Stimulated activated CD4-positive, alpha-beta T cell treated with anti-CD3 and anti-CD28 coated beads, TNF-alpha, amount 100 ng/mL, for 4 hours (primary cell): ENCODE data around the gene IPO4.

Source experiments
- DNase-seq, 3 experiments: peaks; one replicate each; pipeline ENCODE4 v3.0.0-alpha.2; 2020; ENCODE audit warnings: low read depth in 3 of 3

IPO4 gene

GRCh38 chr14:24177041-24177825, 11.4 kb downstream of the IPO4 start:
- no peak for DNase-seq

DNA sequence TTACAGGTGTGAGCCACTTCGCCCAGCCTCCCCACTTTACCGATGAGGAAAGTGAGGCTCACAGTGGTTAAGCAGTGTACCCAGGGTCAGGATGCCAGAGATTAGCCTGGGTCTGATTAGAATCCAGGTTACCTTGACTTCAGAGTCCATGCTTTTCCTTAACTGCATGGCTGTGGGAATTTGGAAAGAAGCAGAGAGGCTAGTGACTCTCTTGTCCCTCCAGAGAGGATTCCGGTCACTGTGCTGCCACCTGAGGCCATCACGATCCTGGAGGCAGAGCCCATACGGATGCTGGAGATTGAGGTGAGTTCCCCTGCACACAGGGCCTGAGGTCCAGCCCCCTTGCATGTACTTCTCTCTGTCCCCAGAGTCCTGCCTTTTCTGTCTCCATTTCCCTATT, 12.0 kb downstream of the IPO4 start:
- no peak for DNase-seq

DNA sequence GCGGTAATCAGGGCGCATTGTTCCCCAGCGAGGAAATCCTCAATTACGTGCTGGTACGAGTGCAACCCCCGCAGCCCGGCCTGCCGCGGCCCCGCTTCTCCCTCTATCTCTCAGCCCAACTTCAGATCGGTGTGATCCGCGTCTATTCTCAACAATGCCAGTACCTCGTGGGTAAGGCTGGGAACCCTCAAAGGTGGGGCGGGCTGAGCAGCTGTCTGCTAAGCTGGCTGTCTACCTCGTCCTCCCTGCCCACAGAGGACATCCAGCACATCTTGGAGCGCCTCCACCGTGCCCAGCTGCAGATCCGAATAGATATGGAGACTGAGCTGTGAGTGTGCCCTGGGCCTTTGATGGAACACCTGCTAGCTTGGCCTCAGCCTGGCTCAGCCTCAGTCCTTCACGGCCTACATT, 15.7 kb downstream of the IPO4 start:
- DNase-seq: no peak

DNA sequence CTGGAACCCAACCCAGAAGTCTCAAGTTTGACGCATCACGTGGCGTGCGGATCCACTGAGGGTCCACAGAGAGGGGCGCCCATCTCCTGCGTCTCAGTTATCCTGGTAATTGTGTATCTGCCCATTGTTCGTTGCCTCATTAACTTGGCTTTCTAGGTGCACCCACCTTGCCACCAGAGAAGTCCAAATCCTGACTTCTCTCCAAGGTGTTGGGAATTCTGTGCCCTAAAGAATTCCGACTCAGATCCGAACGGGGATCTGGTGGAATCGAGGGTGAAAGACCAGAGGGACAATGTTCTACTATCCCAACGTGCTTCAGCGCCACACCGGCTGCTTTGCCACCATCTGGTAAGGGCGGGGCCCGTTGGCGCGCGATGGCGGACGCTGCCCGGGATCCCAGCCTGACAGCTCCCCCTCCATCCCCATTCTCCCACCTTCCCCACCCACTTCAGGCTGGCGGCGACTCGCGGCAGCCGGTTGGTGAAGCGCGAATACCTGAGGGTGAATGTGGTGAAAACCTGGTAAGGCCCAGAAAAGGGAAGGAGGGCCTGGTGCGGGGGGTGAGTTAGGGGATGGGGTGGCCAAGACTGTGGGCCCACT, 16.3 kb downstream of the IPO4 start:
- no peak for DNase-seq

GRCh38 chr14:24171422-24172260, 17.0 kb downstream of the IPO4 start, which contains the start of gene REC8:
TSS of gene REC8 (plus strand) at chr14:24172080. CDS start at chr14:24172553, 473 bp downstream.
- DNase-seq: peak; percentile 34 to 42 (median 38)

- no peak for DNase-seq
These were observed 21.0 kb downstream of the IPO4 start for GRCh38 chr14:24167469-24168114.

DNA sequence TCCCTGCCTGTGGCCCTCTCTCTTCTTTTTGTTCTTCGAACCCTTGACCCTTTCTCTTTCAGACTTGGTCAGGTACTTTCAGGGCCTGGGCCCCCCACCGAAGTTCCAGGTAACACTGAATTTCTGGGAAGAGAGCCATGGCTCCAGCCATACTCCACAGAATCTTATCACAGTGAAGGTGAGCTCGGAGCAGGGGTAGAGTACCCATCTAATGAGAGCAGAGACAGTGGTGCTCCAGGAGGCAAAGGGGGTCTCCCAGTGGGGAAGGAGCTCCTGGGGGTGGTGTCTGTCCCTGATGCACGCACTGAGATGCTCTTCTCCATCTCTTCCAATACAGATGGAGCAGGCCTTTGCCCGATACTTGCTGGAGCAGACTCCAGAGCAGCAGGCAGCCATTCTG, 22.8 kb downstream of the IPO4 start:
- DNase-seq: no peak

- no peak for DNase-seq
These were observed 24.1 kb downstream of the IPO4 start for GRCh38 chr14:24164518-24164991.

- no peak for DNase-seq
These were observed 26.5 kb downstream of the IPO4 start for GRCh38 chr14:24162093-24162492.

DNA sequence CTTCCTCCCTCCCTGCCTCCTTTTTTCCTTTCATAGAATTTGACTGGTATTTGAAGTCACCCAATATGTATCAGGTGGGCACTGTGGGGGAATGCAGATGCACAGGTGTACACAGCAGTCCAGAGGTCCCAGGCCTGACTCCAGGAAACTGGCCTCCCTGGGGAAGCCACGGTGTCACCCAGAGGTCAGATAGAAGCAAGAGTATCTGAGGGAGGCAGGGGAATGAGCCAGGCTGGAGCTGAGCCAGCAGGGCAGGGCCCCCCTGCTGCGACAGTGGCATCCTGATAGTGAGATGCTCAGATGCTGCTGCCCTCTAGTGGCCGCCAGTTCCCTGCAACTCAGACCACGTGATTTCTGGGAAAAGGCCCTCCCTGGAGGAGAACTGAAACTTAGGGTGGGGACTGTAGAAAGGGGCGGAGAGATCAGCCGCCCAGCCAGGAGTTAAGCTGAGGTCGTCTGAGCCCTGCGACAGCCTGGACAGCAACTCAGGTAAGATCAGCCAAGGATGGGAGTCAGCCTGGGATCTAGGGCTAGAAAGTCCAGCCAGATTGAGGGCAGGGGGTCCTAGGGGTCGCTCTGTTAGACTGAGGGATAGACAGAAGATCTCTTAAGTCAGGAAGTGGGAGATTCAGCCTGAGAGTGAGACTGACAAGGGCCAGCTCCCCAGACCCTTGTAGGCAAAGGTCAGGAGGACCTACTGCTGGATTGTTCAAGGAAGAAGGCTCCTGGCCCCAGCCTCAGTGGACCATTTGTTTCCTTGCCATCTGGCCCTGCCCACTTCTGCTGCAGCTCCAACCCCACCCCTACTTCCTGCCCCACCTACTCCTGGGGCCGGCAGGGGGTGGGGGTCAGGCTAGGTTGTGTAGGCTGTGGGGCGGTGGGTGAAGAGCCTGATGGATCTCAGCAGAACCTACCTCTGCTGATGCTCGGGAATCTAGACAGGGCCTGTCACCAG, 27.5 kb downstream of the IPO4 start, which contains the start of gene IRF9:
IRF9 (plus strand) TSS at position 416 of the 955 bp plus-strand sequence. CDS start 880 bp downstream, outside the sequence.
- peak; percentile 95 to 99 (median 97) for DNase-seq

DNA sequence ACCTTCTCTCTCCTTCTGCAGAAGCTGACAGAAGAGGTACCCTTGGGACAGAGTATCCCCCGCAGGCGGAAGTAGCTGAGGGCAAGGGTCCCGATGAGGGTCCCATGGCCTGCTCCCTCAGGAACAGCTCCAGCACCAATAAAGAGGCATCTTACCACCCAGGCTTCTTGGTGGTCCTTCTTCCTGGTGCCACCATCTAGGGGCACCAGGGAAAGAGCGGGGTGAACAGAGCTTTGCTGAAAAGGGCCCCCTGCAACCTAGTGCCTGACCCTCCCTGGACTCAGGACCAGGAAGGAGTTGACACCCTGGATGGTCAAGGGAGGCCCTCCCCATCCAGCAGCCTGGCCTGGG, 28.1 kb downstream of the IPO4 start:
- DNase-seq: no peak

DNA sequence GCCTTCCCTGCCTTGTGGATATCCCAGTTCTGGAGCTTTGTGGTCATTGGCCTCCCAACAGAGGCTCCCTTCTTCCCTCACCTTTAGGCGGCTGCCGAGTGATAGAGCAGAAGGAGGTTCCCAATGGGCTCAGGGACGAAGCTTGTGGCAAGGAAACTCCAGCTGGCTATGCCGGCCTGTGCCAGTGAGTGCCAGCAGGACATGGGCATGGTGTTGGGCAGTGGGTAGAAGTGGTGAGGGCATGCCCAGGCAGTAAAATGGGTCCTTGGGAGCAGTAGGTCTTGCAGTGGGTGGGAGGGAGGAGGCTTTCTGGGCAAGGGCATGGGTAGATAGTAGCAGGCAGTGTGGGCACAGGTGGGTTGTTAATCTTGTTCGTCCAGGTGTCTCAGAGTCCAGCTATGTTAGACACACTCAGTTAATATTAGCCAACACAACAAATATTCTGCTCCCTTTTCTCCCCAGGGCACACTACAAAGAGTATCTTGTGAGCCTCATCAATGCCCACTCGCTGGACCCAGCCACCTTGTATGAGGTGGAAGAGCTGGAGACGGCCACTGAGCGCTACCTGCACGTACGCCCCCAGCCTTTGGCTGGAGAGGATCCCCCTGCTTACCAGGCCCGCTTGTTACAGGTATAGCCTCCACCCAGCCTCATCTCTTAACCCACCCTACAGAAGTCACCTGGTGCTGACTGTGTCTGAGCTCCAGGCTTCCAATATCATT, 28.7 kb downstream of the IPO4 start:
- DNase-seq: no peak

DNA sequence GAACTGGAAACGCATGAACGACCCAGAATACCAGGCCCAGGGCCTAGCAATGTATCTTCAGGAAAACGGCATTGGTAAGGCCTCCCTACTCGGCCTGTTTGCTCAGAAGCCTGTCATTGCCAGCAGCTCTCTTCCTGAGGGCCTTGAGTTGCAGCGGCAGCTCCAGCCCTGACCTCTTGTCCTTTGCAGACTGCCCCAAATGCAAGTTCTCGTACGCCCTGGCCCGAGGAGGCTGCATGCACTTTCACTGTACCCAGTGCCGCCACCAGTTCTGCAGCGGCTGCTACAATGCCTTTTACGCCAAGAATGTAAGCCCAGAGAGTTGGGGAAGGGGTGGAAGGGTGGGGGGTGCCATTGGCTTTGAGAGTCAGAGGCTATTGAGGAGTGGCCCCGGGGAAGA, 31.3 kb downstream of the IPO4 start:
- DNase-seq: no peak

DNA sequence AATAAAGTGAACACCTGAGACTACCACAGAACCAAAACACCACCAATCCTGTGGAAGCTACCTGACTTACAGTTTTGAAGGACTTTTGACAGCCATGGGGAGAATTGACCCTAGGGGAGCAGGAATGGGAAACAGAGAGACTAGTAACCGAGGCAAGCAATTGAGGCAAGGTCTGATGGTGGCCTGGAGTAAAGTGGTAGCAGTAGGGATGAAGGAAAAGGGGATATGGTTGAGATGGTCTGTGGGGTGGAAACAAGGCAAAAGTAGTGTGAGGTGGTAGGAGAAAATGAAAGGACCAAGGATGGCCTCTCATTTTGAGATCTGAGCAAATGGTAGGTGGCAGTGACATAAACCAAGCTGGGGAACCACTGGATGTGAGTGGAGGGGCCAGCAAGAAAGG, 31.8 kb downstream of the IPO4 start:
- DNase-seq: no peak

GRCh38 chr14:24155100-24155499, 33.5 kb downstream of the IPO4 start:
- DNase-seq: no peak

GRCh38 chr14:24151404-24152080, 37.1 kb downstream of the IPO4 start:
- DNase-seq: no peak

GRCh38 chr14:24150993-24151392, 37.6 kb downstream of the IPO4 start:
- no peak for DNase-seq

GRCh38 chr14:24150567-24150966, 38.0 kb downstream of the IPO4 start:
- no peak for DNase-seq

- no peak for DNase-seq
These were observed 38.6 kb downstream of the IPO4 start for GRCh38 chr14:24150061-24150460.
